8988T (cell line): Measurements from ENCODE around the gene INPP5A.
"Not testable (repeated sequence)": the region's sequence is repeated elsewhere in the genome, so short reads cannot be mapped to it uniquely, and the experiment has no call there.

Source experiments
- DNase-seq: peaks from one replicate; pipeline ENCODE4 v3.0.0; 2011

Gene INPP5A

DNA sequence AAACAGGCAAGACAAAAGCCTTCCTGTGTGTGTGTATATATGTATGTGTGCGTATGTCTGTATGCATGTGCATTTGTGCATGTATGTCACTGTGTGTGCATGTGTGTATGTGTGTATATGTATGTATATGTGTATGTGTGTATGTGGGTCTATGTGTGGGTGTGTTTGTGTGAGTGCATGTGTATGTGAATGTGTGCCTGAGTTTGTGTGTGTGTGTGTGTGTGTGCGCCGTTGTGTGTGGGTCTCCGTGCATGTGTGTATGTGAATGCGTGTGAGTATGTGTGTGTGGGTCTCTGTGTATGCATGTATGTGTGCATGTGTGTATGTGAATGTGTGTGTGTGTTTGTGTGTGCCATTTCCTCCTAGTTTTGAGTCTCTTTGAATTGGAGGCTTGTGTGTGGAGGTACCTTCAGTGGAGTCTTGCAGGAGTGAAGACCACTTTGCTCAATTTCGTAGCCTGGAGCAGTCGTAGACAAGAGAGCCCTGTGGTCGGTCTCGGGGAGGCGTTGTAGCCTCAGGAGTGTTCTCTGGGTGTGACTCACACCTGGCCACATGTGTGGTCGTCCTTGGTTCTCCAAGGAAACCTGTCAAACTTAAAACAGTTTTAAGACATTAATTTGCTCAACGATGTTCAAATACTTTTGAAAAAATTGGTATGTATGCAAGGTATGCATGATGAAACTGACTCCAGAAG lies 28.1 kb downstream of the INPP5A start:
- no peak for DNase-seq

DNA sequence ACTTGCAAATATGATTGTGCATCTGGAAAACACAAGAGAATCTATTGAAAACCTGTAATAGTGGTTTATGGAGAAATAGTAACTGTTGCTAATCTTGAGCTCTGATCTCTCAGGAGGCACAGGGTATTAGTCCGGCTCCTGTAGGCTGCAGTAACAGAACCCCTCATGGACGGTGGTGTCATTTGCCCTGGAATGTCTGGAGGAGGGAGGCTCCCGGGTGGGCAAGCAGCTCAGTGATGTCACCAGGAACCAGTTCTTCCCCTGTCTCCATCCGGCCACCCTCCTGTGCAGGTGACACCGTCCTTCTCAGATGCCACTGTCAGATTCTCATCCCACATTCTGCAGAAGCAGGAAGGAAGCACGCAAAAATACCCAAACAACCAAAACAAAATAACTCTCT lies 29.3 kb downstream of the INPP5A start:
- DNase-seq = no peak

DNA sequence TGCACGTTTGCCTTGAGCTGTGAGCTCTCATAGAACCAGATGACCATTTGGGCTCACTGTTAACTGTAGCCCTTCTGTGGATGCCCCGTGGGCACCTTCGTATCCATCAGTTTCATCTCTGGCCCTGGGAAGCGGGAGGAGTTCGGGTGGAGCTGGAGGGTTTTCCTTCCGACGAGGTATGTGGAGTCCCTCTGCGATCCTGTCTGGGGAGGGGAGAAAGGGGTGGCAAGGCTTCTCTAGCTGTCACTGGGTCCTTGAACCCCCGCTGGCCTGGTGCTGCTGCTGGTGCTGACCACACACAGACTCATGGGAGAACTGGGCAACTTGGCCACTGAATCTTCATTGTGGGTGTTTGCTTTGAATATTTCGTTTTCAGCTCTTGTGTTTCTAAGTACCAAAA lies 32.7 kb downstream of the INPP5A start:
- no peak for DNase-seq

DNA sequence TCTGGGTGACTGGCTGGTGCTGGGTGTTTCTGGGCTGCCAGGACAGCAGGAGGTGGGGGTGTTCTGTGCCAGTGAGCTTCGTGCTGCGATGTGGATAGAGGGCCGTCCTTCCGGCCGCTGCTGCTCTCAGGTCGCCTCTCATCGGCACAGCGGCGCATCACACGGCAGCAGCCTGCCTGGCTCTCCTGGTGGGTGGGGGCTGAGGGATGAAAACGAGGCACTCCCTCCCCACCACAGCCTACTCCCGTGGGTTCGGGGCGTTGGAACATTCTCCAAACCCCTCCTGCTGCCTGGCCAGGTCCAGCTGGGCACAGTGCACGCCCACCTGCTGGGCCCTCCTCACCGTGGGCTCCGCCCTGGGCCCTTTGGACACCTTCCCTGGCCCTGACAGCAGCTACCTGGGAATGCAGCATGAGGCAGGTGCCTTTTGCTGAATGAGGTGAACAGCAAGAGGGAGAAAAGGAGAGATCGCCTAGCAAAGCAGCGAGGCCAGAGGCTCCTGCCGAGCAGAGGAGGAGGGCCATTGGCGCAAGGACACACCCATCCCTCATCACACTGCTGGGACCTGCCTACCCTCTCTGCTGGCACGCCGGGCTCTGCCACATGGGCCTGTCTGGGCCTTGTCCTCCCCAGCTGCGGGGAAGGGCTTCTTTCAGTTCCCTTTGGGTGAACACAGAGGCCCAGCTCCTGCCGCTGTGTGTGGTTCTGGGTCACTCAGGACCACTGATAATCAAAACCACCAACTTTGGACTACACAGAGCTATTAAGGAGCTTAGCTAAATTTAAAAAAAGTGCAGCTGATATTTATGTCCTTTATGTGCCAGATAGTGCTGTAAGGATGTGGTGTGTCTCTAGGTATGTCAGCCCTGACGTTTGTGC lies 33.4 kb downstream of the INPP5A start:
- no peak for DNase-seq

DNA sequence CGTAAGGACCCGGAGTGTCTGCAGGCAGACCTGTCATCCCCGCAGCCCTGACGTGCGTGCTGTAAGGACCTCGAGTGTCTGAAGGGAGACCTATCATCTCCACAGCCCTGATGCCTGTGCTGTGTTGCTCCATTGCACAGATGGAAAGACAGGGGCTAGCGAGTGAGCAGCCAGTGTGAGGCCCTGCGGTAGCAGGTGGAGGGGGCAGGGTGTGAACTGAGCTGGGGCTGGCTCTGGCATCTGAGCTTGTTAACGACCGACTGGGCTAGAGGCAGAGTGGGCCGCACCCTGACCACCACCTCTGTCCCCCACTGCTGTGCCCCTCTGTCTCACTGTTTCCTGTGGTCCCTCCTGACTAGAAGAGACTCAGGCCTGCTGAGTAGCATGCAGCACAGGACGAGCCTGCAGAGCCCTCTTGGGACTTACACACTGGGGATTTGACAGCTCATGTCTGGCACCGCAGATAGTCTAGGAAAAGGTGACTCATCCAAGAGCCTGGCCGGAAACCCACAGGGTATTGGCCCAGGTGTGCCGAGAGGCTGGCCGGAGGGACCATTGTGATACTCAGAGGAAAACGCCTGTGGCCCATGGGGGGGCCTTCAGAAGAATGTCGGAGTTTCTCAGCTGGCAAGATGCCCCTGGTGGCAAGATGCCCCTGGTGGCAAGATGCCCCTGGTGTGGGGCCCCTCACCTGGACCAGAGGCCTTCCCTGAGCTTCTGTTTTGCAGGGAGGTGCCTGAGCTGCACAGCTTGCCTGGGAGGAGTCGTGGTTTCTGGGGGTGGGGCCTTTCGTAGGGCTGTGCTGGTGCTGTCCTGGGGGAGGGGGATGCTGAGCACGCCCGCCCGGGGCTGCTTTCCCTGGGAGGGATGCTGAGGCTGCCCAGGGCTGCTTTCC lies 34.3 kb downstream of the INPP5A start:
- DNase-seq = peak; percentile 88

DNA sequence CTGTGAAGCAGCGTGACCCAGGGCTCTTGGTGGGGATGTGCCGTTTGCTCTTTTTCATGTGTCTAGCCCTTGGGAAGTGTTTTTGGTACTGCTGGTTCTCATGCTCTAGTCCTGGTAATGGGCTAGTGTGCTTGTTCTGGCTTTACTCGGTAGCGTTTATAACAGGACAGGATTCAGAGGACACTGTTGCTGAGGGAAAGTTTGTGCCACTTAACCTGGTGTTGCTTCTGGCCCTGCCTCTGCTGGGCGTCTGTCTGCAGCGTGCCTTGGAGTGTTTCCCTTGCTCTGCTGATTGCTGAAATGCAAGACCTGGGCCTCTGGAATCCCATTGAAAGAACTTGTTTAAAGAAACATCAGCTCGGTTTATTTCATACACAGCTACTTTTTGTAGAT lies 35.0 kb downstream of the INPP5A start:
- DNase-seq = no peak

DNA sequence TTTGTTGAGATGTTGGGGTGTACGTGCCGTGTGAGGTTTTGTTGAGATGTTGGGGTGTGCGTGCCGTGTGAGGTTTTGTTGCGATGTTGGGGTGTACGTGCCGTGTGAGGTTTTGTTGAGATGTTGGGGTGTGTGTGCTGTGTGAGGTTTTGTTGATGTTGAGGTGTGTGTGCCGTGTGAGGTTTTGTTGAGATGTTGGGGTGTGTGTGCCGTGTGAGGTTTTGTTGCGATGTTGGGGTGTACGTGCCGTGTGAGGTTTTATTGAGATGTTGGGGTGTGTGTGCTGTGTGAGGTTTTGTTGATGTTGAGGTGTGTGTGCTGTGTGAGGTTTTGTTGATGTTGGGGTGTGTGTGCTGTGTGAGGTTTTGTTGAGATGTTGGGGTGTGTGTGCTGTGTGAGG lies 35.4 kb downstream of the INPP5A start:
- DNase-seq = not testable (repeated sequence)

DNA sequence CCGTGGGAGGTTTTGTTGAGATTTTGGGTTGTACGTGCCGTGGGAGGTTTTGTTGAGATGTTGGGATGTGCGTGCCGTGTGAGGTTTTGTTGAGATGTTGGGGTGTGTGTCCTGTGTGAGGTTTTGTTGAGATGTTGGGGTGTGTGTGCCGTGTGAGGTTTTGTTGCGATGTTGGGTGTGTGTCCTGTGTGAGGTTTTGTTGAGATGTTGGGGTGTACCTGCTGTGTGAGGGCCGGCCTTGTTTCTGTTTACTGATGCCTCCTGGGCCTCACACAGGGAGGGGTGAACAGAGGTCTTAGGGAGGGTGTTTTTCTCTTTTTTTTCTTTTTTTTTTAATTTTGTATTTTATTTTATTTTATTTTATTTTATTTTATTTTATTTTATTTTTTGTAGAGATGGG lies 36.7 kb downstream of the INPP5A start:
- DNase-seq = no peak

DNA sequence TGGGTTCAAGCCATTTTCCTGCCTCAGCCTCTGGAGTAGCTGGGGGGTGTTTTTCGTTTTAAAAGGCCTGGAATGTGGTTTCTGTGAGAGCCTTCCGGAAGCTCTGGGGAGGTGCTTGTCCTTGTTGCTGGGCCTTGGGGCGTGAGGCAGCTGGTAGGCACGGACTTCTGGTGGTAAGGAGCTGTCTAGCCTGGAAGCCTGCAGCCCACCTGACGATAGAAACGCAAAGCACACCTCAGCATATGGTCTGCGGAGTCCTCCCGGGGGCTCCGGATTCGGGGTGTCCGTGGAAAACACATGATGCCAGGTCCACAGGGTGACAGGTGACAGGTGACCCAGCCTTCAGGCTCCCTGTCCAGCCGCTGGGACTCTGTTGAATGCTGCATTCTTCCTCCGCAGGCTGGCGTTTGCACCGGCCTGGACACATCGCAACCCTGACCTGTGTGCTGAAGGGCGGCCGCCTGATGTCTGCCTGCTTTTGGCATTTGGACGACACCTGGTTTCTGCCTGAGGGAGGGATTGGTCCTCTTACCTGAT lies 37.3 kb downstream of the INPP5A start:
- no peak for DNase-seq

DNA sequence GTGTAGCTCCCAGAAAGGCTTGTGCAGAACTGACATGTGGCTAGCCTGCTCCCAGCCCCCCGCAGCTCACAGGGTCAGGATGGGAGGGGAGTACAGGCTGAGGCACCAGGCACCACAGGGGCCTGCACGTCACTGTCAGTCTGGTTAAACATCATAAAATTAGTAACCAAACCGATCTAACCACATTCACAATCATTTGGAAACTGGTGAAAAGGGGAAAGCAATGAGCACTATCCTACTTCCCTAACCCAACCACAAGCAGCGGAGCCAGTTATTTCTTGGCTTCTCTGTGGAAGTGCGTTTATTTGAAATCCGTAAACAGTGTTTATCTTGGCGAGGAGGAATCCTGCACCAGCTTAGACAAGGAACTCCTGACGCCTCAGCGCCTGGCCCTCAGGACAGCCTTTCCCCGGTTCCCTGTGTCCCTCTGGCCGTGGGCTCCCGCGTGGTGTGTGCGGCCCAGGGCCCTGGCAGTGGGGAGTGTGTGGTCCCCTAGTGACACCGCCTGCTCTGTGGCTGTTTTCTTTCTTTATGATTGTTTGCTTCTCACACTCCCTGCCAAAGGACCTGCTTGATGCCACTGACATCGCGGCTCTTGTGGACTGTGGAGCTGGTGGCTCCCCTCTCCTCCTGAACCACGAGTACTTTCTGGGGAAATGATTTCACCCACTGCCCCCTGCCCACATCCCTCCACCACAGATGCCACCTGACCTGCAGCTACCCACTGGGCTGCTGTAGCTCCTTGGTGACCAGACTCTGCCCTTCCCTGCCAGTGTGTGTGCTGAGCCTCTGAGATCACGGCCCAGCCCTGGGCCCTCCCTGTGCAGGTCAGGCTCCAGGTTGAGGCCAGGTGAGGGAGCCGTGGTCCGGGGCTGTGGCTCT lies 38.0 kb downstream of the INPP5A start:
- no peak for DNase-seq

DNA sequence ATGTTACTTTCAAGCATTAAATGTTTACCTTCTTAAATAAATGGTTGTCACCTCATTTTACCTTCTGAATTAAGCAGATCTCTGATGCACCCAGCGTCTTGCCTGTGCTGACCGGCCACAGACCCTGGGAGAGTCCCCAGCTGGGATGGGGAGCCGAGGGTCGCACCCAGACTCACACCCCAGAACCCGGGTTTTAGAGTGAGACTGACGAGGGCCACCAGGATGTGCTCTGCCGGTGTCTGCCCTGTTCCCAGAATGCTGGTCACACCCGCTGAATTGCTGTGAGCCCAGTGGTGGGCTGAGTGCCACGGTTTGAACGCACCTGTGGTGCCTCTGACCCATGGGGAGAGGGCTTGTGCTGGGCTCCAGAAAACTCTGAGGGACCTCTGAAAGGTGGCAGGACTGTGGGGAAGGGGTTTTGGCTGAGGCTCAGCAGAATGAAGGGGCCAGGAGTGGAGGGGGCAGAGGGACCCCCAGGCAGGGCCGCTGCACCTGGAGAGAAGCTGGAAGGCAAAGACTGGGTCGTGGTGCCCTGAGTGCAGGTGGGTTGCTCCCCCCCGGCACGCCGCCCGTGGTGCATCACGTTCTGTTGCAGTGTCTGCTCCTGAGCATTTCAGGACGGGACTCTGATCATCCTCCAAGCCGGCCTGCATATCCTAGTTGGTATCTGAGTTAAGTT lies 39.2 kb downstream of the INPP5A start:
- no peak for DNase-seq

DNA sequence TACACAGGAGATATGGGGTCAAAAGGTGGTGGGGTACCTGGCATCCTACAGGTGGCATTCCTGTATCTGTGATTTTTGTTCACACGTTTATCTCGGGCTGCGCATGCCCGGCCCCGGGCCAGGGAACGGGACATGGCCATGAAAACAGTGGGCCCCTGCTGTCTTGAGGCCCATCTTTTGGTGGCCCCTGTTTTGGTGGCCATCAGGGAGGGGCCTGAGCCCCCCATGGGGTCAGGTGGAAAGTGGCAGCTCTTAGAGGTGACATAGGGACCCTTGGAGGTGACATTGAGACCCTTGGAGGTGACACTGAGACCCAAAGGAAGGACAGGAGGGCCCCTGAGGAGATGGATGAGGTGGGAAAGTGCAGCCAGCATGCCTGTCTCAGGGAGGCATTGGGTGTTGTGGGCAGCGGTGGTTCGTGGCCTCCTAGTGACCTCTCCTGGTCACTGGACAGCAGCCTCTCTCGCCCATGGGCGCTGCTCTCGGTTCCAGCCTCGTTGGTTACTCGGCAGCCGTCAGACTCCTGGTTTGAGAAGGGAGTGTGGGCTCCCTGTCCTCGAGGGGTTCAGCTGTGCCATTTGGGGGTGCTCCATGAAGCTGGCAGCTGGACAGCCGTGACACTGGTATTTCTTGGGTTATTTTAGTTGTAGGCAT lies 39.9 kb downstream of the INPP5A start:
- no peak for DNase-seq

DNA sequence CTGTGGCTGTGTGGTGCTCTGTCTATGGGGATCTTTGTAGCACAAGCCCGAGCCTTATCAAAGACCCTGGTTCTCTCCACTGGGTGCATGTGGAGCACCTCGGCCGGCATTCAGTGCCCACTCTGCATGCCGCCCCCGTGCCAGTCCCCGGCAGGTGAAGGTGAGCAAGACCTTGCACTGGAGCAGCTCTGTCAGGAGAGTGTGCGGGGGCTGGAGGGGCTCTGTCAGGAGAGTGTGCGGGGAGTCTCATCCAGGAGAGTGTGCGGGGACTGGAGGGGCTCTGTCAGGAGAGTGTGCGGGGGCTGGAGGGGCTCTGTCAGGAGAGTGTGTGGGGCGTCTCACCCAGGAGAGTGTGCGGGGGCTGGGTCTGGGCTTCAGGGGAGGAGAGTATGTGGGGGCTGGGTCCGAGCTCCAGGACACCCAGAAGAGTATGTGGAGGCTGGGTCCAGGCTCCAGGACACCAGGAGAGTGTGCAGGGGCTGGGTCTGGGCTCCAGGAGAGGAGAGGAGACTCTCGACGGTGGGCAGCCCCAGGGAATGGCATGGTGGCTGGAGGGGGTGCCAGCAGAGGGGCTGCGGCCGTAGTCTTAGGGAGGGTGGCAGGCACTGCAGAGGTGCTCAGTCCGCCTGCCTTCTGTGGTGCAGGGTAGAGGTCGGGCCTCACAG lies 40.8 kb downstream of the INPP5A start:
- no peak for DNase-seq

DNA sequence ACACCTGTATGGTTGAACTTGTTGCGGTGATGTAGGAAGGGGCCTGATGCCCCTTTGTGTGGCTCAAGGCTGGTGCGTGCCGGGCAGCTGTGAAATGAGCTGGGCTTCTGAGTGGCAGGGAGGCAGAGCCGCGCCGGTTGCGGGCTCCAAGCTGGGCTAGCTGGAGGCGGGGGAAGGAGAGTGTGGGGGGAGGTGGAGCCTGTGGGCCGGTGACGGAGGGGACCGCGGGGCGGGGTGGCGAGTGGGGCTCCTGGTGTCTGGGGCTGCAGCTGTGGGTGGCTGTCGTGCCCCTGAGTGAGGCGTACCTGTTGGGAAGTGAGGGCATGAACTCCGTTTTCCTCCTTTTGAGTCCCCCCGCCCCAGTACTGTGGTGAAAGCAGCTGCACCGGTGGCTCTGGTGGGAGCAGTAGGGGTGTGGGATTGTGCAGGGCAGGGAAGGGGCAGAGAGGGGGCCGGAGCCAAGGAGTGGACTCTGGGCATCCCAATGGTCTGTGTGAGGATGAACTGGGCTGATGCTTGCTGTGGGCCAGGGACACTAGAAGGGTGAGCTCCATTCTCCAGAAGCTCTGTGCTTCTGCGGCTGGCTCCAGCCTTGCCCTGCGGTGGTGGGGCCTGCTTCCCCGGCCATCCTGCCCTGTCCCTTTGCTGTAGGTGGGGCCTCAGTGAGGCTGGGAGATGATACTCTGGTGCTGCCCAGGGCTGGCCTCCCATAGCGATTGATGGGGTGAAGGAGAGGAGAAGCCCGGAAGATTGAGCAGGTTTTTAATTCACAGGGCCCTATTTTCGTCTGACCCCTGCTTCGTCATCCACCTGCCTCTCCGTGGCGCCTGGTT lies 41.7 kb downstream of the INPP5A start:
- DNase-seq = no peak

DNA sequence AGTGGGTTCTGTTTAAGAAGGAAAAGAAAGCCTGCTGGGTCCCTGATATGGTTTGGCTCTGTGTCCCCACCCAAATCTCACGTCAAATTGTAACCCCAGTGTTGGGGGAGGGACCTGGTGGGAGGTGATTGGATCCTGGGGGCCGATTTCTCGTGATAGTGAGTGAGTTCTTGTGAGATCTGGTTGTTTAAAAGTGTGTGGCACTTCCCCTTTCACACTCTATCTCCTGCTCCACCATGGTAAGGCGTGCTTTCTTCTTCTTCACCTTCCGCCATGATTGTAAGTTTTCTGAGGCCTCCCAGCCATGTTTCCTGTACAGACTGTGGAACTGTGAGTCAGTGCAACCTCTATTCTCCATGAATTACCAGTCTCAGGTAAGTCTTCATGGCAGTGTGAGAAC lies 42.6 kb downstream of the INPP5A start:
- no peak for DNase-seq

DNA sequence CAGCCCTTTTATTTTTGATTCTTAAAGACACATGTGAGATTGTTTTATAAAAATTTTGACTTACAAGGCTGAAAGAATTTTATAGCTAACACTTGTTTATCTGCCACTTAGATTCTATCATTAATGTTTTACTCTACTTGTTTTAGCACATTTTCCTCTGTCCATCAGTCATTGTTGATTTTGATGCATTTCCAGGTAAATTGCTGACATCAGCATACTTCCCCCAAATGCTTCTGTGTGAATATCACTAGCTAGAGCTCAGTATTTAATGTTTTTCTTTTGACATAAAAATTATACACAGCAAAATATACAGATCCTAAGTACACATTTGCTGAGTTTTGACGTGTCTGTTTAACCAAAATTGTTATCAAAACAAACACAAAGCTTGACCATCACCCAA lies 43.0 kb downstream of the INPP5A start:
- no peak for DNase-seq

DNA sequence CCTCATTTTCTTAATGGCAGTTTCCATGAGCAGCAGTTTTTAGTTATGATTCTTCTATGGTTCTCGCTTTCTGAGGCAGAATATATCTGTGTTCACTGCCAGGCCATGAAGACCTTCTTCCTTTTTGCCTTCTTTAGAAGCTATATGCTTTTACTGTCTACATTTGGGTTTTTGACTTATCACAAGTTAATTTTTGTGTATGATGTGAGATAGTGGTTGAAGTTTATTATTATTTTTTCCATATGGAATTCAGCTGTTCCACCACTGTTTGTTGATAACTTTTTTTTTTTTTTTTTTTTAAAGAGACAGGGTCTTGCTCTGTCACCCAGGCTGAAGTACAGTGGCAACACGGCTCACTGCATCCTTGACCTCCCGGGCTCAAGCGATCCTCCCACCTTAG lies 44.5 kb downstream of the INPP5A start:
- DNase-seq = no peak

DNA sequence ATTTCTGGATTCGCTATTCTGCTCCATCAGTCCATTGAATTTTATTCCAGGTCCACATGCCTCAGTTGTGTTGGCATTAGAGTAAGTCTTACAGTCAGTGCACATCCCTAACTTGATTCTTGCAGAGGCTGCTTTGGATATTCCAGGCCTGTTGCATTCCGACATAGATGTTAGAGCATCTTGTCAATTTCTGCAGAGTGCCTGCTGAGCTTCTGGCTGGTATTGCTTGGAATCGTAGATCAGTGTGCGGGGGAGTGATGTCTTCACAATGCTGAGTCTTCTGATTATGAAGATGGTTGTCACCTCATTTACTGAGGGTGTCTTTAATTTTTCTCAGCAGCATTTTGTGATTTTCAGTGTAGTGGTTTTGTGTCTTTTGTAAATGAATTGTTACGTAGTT lies 45.2 kb downstream of the INPP5A start:
- no peak for DNase-seq

DNA sequence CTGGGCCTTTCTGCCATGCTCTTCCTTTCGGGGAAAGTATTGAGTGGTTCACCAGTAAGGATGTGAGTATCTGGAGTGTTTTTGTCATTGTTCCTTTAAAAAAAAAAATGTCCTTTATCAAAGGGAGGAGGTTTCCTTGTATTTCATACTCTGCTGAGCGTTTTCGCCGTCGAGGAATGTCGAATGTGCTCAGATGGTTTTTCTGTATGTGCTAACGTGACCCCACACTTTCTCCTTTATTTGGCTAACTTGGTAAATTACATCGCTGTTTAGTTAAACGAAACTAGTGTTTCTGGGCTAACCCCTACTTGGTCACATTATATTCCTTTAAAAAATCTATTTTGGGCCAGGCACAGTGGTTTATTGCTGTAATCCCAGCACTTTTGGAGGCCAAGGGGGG lies 45.9 kb downstream of the INPP5A start:
- no peak for DNase-seq
